H1 (cell line): ENCODE measurements around the gene COL6A5. TPM values are rescaled to one million over a fixed set of nuclear protein-coding genes. Genes with fewer than 3 reads are reported as not detected.

Experiments used
- CTCF ChIA-PET: fragments of 300-600 bp; sonication (Branson Sonifier 250); formaldehyde crosslinking; loops from one replicate; lab custom pipeline; 2021; ENCODE audit not compliant: partially characterized antibody; lab: Charles Lee
- POLR2A ChIA-PET: fragments of 300-600 bp; sonication (Branson Sonifier 250); formaldehyde crosslinking; loops from one replicate; lab custom pipeline; 2021; ENCODE audit warnings: inconsistent platforms; ENCODE audit not compliant: partially characterized antibody; lab: Charles Lee
- DNase-seq, 2 experiments: peaks; one replicate each; pipeline versions ENCODE4 v3.0.0 to v3.0.0-alpha.2; 2010 to 2022; ENCODE audit warnings: low spot score in 2 of 2, low read depth in 1 of 2, mixed read lengths in 1 of 2
- FAIRE-seq: peaks from 2 replicates; lab custom pipeline; 2011; peaks lifted over from hg19 to GRCh38; lab: Jason Lieb, UNC
- H2AFZ ChIP-seq: 2 replicates; pipeline ENCODE4 v1.8.1; 2012; ENCODE audit warnings: low read length, inconsistent platforms
- H2AK5ac ChIP-seq: 2 replicates; pipeline ENCODE4 v1.6.1; 2013; ENCODE audit warnings: low read depth, low read length
- H2BK120ac ChIP-seq: replicated peaks from 2 replicates; pipeline ENCODE3; 2013; ENCODE audit warnings: low read depth, low read length, inconsistent platforms
- H2BK12ac ChIP-seq: 2 replicates; pipeline ENCODE4 v1.6.1; 2013; ENCODE audit warnings: low read depth, low read length
- H2BK15ac ChIP-seq: 2 replicates; pipeline ENCODE4 v1.6.1; 2013; ENCODE audit warnings: low read length
- H2BK20ac ChIP-seq: 2 replicates; pipeline ENCODE4 v1.6.1; 2013; ENCODE audit warnings: low read length
- H2BK5ac ChIP-seq: 2 replicates; pipeline ENCODE4 v1.6.1; 2013; ENCODE audit warnings: low read depth, low read length
- H3K14ac ChIP-seq: 2 replicates; pipeline ENCODE4 v1.6.1; 2013; ENCODE audit warnings: inconsistent platforms; ENCODE audit not compliant: insufficient read length
- H3K18ac ChIP-seq: 2 replicates; pipeline ENCODE4 v1.6.1; 2013; ENCODE audit warnings: low read length; ENCODE audit errors: extremely low read depth
- H3K23ac ChIP-seq: 2 replicates; pipeline ENCODE4 v1.6.1; 2013; ENCODE audit warnings: inconsistent platforms; ENCODE audit not compliant: insufficient read length
- H3K23me2 ChIP-seq: 2 replicates; pipeline ENCODE4 v1.6.1; 2013; ENCODE audit warnings: low read depth, low read length
- H3K27ac ChIP-seq: 2 replicates; pipeline ENCODE4 v1.6.1; 2011; ENCODE audit warnings: low read depth, low read length, inconsistent platforms
- H3K27me3 ChIP-seq, 4 experiments: replicated peaks in 1 of 4; 1 replicate in 1 of 4; 2 replicates in 3 of 4; pipeline versions ENCODE4 v1.6.1 to v1.8.1; 2011 to 2013; ENCODE audit warnings: low read length in 3 of 4, mild to moderate bottlenecking in 3 of 4, inconsistent platforms in 2 of 4, mixed read lengths in 2 of 4, moderate library complexity in 1 of 4; ENCODE audit not compliant: control insufficient read depth in 3 of 4, insufficient read depth in 3 of 4; ENCODE audit errors: extremely low read depth in 1 of 4
- H3K36me3 ChIP-seq, 4 experiments: 2 replicates each; pipeline versions ENCODE4 v1.6.1 to v1.8.1; 2011 to 2013; ENCODE audit warnings: mild to moderate bottlenecking in 4 of 4, low read length in 3 of 4, moderate library complexity in 2 of 4, control low read depth in 1 of 4, inconsistent platforms in 1 of 4; ENCODE audit not compliant: insufficient read depth in 4 of 4, control insufficient read depth in 2 of 4
- H3K4ac ChIP-seq: replicated peaks from 2 replicates; pipeline ENCODE3; 2013; ENCODE audit warnings: low read length, low read depth, mixed read lengths, inconsistent platforms; ENCODE audit not compliant: insufficient read length
- H3K4me1 ChIP-seq, 4 experiments: replicated peaks in 1 of 4; 1 replicate in 1 of 4; 2 replicates in 3 of 4; pipeline versions ENCODE4 v1.6.1 to v1.8.1; 2011 to 2013; ENCODE audit warnings: low read length in 3 of 4, inconsistent platforms in 2 of 4, mixed read lengths in 1 of 4; ENCODE audit not compliant: insufficient read depth in 4 of 4, control insufficient read depth in 3 of 4
- H3K4me2 ChIP-seq, 2 experiments: 2 replicates each; pipeline versions ENCODE4 v1.6.1 to v1.8.1; 2011 to 2013; ENCODE audit warnings: low read depth in 2 of 2, low read length in 2 of 2, control low read depth in 1 of 2, inconsistent platforms in 1 of 2, mild to moderate bottlenecking in 1 of 2; ENCODE audit not compliant: insufficient read depth in 1 of 2
- H3K4me3 ChIP-seq, 4 experiments: fragments of 200-600, 300-600 bp in 1 of 4; sonication (generic), shearing (Covaris generic), sonication (Bioruptor Twin) in 1 of 4; 2 replicates each; pipeline versions ENCODE4 v1.5.1 to v1.8.1; 2011 to 2016; ENCODE audit warnings: low read length in 4 of 4, low read depth in 3 of 4, control low read depth in 2 of 4, inconsistent platforms in 2 of 4, mild to moderate bottlenecking in 2 of 4, mixed read lengths in 1 of 4, moderate library complexity in 1 of 4; ENCODE audit not compliant: insufficient read depth in 2 of 4; ENCODE audit errors: extremely low read depth in 1 of 4
- H3K56ac ChIP-seq: replicated peaks from 2 replicates; pipeline ENCODE3; 2013; ENCODE audit warnings: low read depth, mild to moderate bottlenecking, mixed read lengths, low read length, inconsistent platforms; ENCODE audit not compliant: insufficient read length
- H3K79me1 ChIP-seq: 2 replicates; pipeline ENCODE4 v1.6.1; 2013; ENCODE audit warnings: low read depth, low read length, control low read depth
- H3K79me2 ChIP-seq, 2 experiments: 2 replicates each; pipeline versions ENCODE4 v1.6.1 to v1.8.1; 2012 to 2013; ENCODE audit warnings: low read length in 2 of 2, mild to moderate bottlenecking in 2 of 2, inconsistent platforms in 1 of 2; ENCODE audit not compliant: insufficient read depth in 2 of 2, control insufficient read depth in 1 of 2
- H3K9ac ChIP-seq, 4 experiments: replicated peaks in 1 of 4; 1 replicate in 1 of 4; 2 replicates in 3 of 4; pipeline versions ENCODE4 v1.6.1 to v1.8.1; 2011 to 2013; ENCODE audit warnings: low read depth in 3 of 4, low read length in 3 of 4, control low read depth in 2 of 4, mild to moderate bottlenecking in 2 of 4, moderate library complexity in 2 of 4, inconsistent platforms in 1 of 4; ENCODE audit errors: extremely low read depth in 1 of 4
- H3K9me3 ChIP-seq, 2 experiments: 2 replicates each; pipeline versions ENCODE4 v1.6.1 to v1.8.1; 2012 to 2013; ENCODE audit warnings: mild to moderate bottlenecking in 2 of 2, moderate library complexity in 2 of 2, control low read depth in 1 of 2, inconsistent platforms in 1 of 2, low read depth in 1 of 2, low read length in 1 of 2, mixed read lengths in 1 of 2; ENCODE audit not compliant: insufficient read depth in 2 of 2
- H4K20me1 ChIP-seq, 2 experiments: replicated peaks in 1 of 2; 2 replicates each; pipeline versions ENCODE3 to v1.8.1; 2011 to 2013; ENCODE audit warnings: inconsistent platforms in 2 of 2, low read length in 2 of 2, mild to moderate bottlenecking in 1 of 2; ENCODE audit not compliant: insufficient read depth in 2 of 2, control insufficient read depth in 1 of 2
- H4K5ac ChIP-seq: 2 replicates; pipeline ENCODE4 v1.6.1; 2013; ENCODE audit warnings: low read length, low read depth, mixed read lengths, inconsistent platforms; ENCODE audit not compliant: insufficient read length
- H4K8ac ChIP-seq: 2 replicates; pipeline ENCODE4 v1.8.0; 2013; ENCODE audit warnings: mild to moderate bottlenecking, moderate library complexity, low read length, inconsistent platforms; ENCODE audit not compliant: insufficient read depth; ENCODE audit errors: extremely low read depth
- H4K91ac ChIP-seq: replicated peaks from 2 replicates; pipeline ENCODE3; 2013; ENCODE audit warnings: low read length, mixed read lengths, inconsistent platforms; ENCODE audit not compliant: insufficient read length
- BRCA1 ChIP-seq: IDR thresholded peaks from 2 replicates; pipeline ENCODE4 v1.6.1; 2012; ENCODE audit warnings: low read depth, low read length, improper control_type of control experiment
- GTF2F1 ChIP-seq: IDR thresholded peaks from 2 replicates; pipeline ENCODE4 v1.6.1; 2012; ENCODE audit warnings: low read depth, low read length, improper control_type of control experiment, borderline replicate concordance
- NANOG ChIP-seq: IDR thresholded peaks from 2 replicates; pipeline ENCODE4 v1.6.1; 2011; ENCODE audit warnings: low read length, low read depth, mild to moderate bottlenecking, inconsistent platforms; ENCODE audit not compliant: insufficient read depth, poor library complexity, severe bottlenecking
- POLR2AphosphoS5 ChIP-seq: IDR thresholded peaks from 2 replicates; pipeline ENCODE4 v1.6.1; 2011; ENCODE audit warnings: low read depth, low read length
- POU5F1 ChIP-seq: IDR thresholded peaks from 2 replicates; pipeline ENCODE4 v1.6.1; 2011; ENCODE audit warnings: low read depth, mild to moderate bottlenecking, low read length, moderate library complexity
- RFX5 ChIP-seq: IDR thresholded peaks from 2 replicates; pipeline ENCODE4 v1.6.1; 2011; ENCODE audit warnings: low read depth, low read length, improper control_type of control experiment, borderline replicate concordance
- SIRT6 ChIP-seq: IDR thresholded peaks from one replicate; pipeline ENCODE4 v1.7.1; 2012; ENCODE audit warnings: low read length, inconsistent platforms
- SP1 ChIP-seq: IDR thresholded peaks from 2 replicates; pipeline ENCODE4 v1.6.1; 2011; ENCODE audit warnings: low read depth, low read length
- TEAD4 ChIP-seq: IDR thresholded peaks from 2 replicates; pipeline ENCODE4 v1.6.1; 2012; ENCODE audit warnings: low read depth, low read length, inconsistent platforms, mixed read lengths
- ZNF274 ChIP-seq: IDR thresholded peaks from 2 replicates; pipeline ENCODE4 v1.7.0; 2012; ENCODE audit warnings: low read length, borderline replicate concordance; ENCODE audit errors: extremely low read depth
- WGBS, 2 experiments: shearing (Covaris generic) in 1 of 2; methylation state at CpG; one replicate each; pipeline versions ENCODE4 v1.1.6 to v1.1.7; 2013 to 2015; ENCODE audit warnings: low lambda C conversion rate in 2 of 2, mixed read lengths in 2 of 2, inconsistent platforms in 1 of 2, low coverage in 1 of 2, missing lambda C conversion rate in 1 of 2; ENCODE audit not compliant: insufficient replicate concordance in 2 of 2, insufficient coverage in 1 of 2, insufficient read length in 1 of 2; ENCODE audit errors: extremely low coverage in 1 of 2, missing lambda C conversion rate in 1 of 2; 5-methylcytosine and 5-hydroxymethylcytosine counted together
- polyA plus RNA-seq, 7 experiments: library from polyadenylated mRNA; depleted of rRNA in 3 of 7; stranded (reverse) in 5 of 7; unstranded in 2 of 7; fragments of >200 nt in 5 of 7; fragments of 200-250 nt in 2 of 7; gene quantifications; 1 replicate in 5 of 7; 2 replicates in 1 of 7; 4 replicates in 1 of 7; pipeline versions ENCODE4 v1.2.1 to v1.2.3, GENCODE V29; 2011 to 2013; ENCODE audit warnings: missing spikeins in 2 of 7, mixed read lengths in 2 of 7
- total RNA-seq: library from RNA; stranded (reverse); fragmentation: NEBNext Ultra II Directional; extraction: Animal tissue kit (Norgen Biotek cat#: 25700); gene quantifications from 2 replicates; pipeline ENCODE4 v1.2.1, GENCODE V29; 2021
- TF ChIP-seq, protein P1 (sequence below): IDR thresholded peaks from 2 replicates; pipeline ENCODE4 v1.6.1; 2011; ENCODE audit warnings: low read depth, mild to moderate bottlenecking, low read length; ENCODE audit not compliant: insufficient read depth

Gene COL6A5
- total and polyA plus RNA-seq, 2 of the 8 experiments (the other 6 are each of a cell fraction or from before 2014, with no cell fraction given) = 0.05 to 0.06 TPM

DNA sequence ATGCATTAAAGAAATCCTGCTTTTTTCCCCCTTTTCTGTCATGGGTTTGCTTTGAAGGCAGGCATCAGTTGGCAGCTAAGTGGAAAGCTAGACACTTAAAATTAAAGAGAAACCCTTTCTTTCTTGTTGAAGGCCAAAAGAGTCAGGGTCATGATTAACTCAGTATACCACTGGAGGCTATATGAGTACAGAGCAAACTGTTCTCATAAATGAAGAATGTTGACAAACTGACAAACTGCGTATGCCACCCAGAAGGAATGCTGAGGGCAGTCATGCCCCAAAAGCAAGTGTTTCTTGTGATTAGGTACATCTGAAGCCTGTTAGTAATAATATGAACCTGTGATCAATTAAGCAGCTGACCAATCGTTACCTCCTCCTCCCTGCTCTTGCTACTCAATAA, 127.9 kb downstream of the COL6A5 start:
- no peak overlapping the region for H4K91ac ChIP-seq
- peaks cover 0 to 3% of the 10 kb centered on the region in 2 experiments; a peak in 1 of 4 replicates for H3K9me3 ChIP-seq
- WGBS, 2 experiments = 50% methylated on average over 2 of the region's 2 CpGs; no CpG with 5 or more reads in 1 of the 2 experiments
- H2BK12ac ChIP-seq = no peak overlapping the region
- no peaks in the 10 kb centered on the region for H3K36me3 ChIP-seq
- no peak overlapping the region for H2BK5ac ChIP-seq
- no peak overlapping the region for H2BK15ac ChIP-seq
- H3K23ac ChIP-seq = no peak overlapping the region
- H4K8ac ChIP-seq = no peak overlapping the region
- no peaks in the 10 kb centered on the region for H3K27me3 ChIP-seq
- FAIRE-seq = no peak
- ChIA-PET CTCF (interaction anchor here (1.1 kb wide), 1 partner anchor 39 kb away, joined by 3 read pairs; no protein-coding TSS in a partner anchor), POLR2A (no interaction called here)
- H3K79me1 ChIP-seq = no peaks in the 10 kb centered on the region
- H2AFZ ChIP-seq = no peak overlapping the region
- no peak overlapping the region for H3K27ac ChIP-seq
- H2AK5ac ChIP-seq = no peak overlapping the region
- no peak overlapping the region for H2BK20ac ChIP-seq
- H3K18ac ChIP-seq = no peak overlapping the region
- no peak overlapping the region for H3K14ac ChIP-seq
- no peak overlapping the region for H3K4me2 ChIP-seq
- H3K56ac ChIP-seq = no peak overlapping the region
- no peaks in the 10 kb centered on the region for H3K23me2 ChIP-seq
- no peaks in the 10 kb centered on the region for H3K4me1 ChIP-seq
- no peaks in the 10 kb centered on the region for H3K79me2 ChIP-seq
- H3K4me3 ChIP-seq = no peak overlapping the region
- H4K20me1 ChIP-seq = no peaks in the 10 kb centered on the region
- no peak overlapping the region for H2BK120ac ChIP-seq
- no peak overlapping the region for H3K9ac ChIP-seq
- H4K5ac ChIP-seq = no peak overlapping the region
- H3K4ac ChIP-seq = no peak overlapping the region
- TF ChIP-seq, protein P1, sequence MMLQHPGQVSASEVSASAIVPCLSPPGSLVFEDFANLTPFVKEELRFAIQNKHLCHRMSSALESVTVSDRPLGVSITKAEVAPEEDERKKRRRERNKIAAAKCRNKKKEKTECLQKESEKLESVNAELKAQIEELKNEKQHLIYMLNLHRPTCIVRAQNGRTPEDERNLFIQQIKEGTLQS = no peak
- TF ChIP-seq BRCA1 = no peak
- no peak for TF ChIP-seq TEAD4
- no peak for TF ChIP-seq NANOG
- TF ChIP-seq POLR2AphosphoS5 = no peak
- no peak for TF ChIP-seq POU5F1
- TF ChIP-seq RFX5 = no peak
- TF ChIP-seq GTF2F1 = no peak
- TF ChIP-seq ZNF274 = no peak
- no peak for TF ChIP-seq SP1
- no peak for TF ChIP-seq SIRT6
- no peak for DNase-seq
